ENCODE measurements around the gene CTSF. TPM values are rescaled to one million over a fixed set of nuclear protein-coding genes. Genes with fewer than 3 reads are reported as not detected.

The CTSF gene
- total and polyA plus RNA-seq, 2 of the 13 experiments (the other 11 are each of a cell fraction or from before 2014, with no cell fraction given), result not detected

- TF ChIP-seq ZNF18 (CRISPR knock-in tag; IDR thresholded peaks at IDR 0.05; ENCODE audit: insufficient replicate concordance), result no peak
- no peak for TF ChIP-seq ZNF414 (CRISPR knock-in tag; IDR thresholded peaks at IDR 0.05)
- TF ChIP-seq ZNF737 (CRISPR knock-in tag; IDR thresholded peaks at IDR 0.05; ENCODE audit: borderline replicate concordance), result no peak
- TF ChIP-seq RARG (CRISPR knock-in tag; IDR thresholded peaks at IDR 0.05; ENCODE audit: low read depth), result no peak
- TF ChIP-seq DMTF1 (CRISPR knock-in tag; IDR thresholded peaks at IDR 0.05), result no peak
- no peak for TF ChIP-seq ZBTB49 (CRISPR knock-in tag; IDR thresholded peaks at IDR 0.05; ENCODE audit: borderline replicate concordance)
- TF ChIP-seq TOPORS (CRISPR knock-in tag; IDR thresholded peaks at IDR 0.05), result no peak
- no peak for TF ChIP-seq ZBTB46 (CRISPR knock-in tag; IDR thresholded peaks at IDR 0.05; ENCODE audit: borderline replicate concordance)
- no peak for TF ChIP-seq ZBTB44 (CRISPR knock-in tag; IDR thresholded peaks at IDR 0.05)
- TF ChIP-seq ZNF101 (CRISPR knock-in tag; IDR thresholded peaks at IDR 0.05; ENCODE audit: borderline replicate concordance, low read depth), result no peak
- TF ChIP-seq KDM2A (CRISPR knock-in tag; IDR thresholded peaks at IDR 0.05; ENCODE audit: borderline replicate concordance, low read depth), result peak; percentile 83
- no peak for TF ChIP-seq NRL (CRISPR knock-in tag; IDR thresholded peaks at IDR 0.05; ENCODE audit: borderline replicate concordance)
- TF ChIP-seq ZNF44 (CRISPR knock-in tag; IDR thresholded peaks at IDR 0.05), result no peak
- TF ChIP-seq TFDP1 (CRISPR knock-in tag; IDR thresholded peaks at IDR 0.05; ENCODE audit: borderline replicate concordance), result peak; percentile 38; the same call in 1 of the 2 replicates
- TF ChIP-seq HDAC2 (CRISPR knock-in tag; IDR thresholded peaks at IDR 0.05), result peak; percentile 8; the same call in 1 of the 2 replicates
- peak; percentile 53; the same call in 1 of the 2 replicates for TF ChIP-seq CHD2 (IDR thresholded peaks at IDR 0.05; ENCODE audit: low read depth, low read length)
These were observed 22.6 kb downstream of the CTSF start, which contains the start of gene ZDHHC24 (continued) for GRCh38 chr11:66545701-66546367.
